HK-2 (cell line): Measurements from ENCODE around the gene LANCL2.
"Not testable (repeated sequence)": the region's sequence is repeated elsewhere in the genome, so short reads cannot be mapped to it uniquely, and the experiment has no call there.

ENCODE experiments used
- DNase-seq: peaks from one replicate; pipeline ENCODE4 v3.0.0-alpha.2; 2018; ENCODE audit not compliant: unreplicated experiment

LANCL2 gene

GRCh38 chr7:55405856-55406541, 40.9 kb downstream of the LANCL2 start:
- DNase-seq, result no peak

GRCh38 chr7:55409482-55410225, 44.5 kb downstream of the LANCL2 start:
- no peak for DNase-seq

- DNase-seq, result no peak
Measured at GRCh38 chr7:55410667-55411239, 45.6 kb downstream of the LANCL2 start.

GRCh38 chr7:55411844-55412243, 46.7 kb downstream of the LANCL2 start:
- DNase-seq, result no peak

GRCh38 chr7:55413442-55413841, 48.3 kb downstream of the LANCL2 start:
- no peak for DNase-seq

GRCh38 chr7:55415173-55415778, 50.1 kb downstream of the LANCL2 start:
- peak; percentile 69 for DNase-seq

- not testable (repeated sequence) for DNase-seq
Measured at GRCh38 chr7:55417456-55417855, 52.3 kb downstream of the LANCL2 start.

- no peak for DNase-seq
Measured at GRCh38 chr7:55420530-55420929, 55.4 kb downstream of the LANCL2 start.

- DNase-seq, result no peak
Measured at GRCh38 chr7:55423277-55423711, 58.2 kb downstream of the LANCL2 start.

- DNase-seq, result no peak
Measured at GRCh38 chr7:55423891-55424290, 58.8 kb downstream of the LANCL2 start.

- DNase-seq, result no peak
Measured at GRCh38 chr7:55425141-55425752, 60.1 kb downstream of the LANCL2 start.

- no peak for DNase-seq
Measured at GRCh38 chr7:55426676-55427075, 61.5 kb downstream of the LANCL2 start.

- no peak for DNase-seq
Measured at GRCh38 chr7:55427342-55427741, 62.2 kb downstream of the LANCL2 start.

- DNase-seq, result no peak
Measured at GRCh38 chr7:55427800-55428199, 62.7 kb downstream of the LANCL2 start.

- no peak for DNase-seq
Measured at GRCh38 chr7:55429835-55430499, 64.8 kb downstream of the LANCL2 start.

- no peak for DNase-seq
Measured at GRCh38 chr7:55431898-55432297, 66.8 kb downstream of the LANCL2 start.

- DNase-seq, result no peak
Measured at GRCh38 chr7:55432506-55432905, 67.4 kb downstream of the LANCL2 start.

GRCh38 chr7:55432939-55433784, 68.0 kb downstream of the LANCL2 start:
- DNase-seq, result no peak

GRCh38 chr7:55435466-55435865, 70.3 kb downstream of the LANCL2 start:
- no peak for DNase-seq

GRCh38 chr7:55436457-55436856, 71.3 kb downstream of the LANCL2 start:
- DNase-seq, result no peak

- no peak for DNase-seq
Measured at GRCh38 chr7:55437375-55437774, 72.2 kb downstream of the LANCL2 start.
